HG03064 (cell line): Measurements from ENCODE around the gene RBM8A.

Experiments
- ATAC-seq: cut with Tn5 transposase; IDR thresholded peaks from one replicate; pipeline ENCODE4 v1.9.1; 2021; ENCODE audit warnings: low read depth; ENCODE audit not compliant: unreplicated experiment

The RBM8A gene

DNA sequence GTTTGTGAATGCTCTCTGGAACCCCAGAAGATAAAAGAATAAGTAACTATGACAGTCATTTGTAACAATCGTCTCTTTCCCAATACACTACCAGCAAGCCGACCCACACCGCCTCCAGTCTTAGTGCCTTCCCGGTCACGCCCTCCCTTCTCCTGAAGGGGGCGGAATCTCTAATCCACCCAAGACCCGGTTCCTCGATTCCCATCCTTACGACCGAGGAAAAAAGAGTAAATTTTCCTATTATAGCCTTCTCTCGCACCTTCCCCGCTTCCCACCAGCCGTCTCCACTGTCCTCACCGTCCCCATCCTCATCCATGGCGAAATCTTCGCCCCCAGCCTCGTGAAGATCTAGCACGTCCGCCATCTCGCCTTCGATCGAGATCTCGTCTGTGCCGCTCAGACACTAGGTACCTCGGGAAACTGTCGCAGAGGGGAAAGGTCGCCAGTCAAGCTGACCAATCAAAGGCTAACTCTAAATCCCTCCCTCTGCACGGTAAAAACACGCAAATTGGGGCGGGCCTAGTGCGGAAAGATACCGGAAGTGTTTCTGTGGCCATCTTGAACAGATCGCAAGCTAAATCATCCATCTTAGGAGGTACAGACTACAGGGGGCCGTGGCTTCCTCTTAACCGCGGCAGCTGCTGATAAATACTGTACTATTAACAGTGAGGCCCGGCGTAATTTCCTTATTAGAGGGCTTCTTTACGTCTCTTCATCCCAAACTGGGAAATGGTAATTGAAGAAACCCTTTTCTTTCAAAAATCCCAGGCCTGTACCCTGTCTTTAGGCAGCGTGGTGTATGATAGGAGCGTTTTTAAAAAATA lies at the start of gene RBM8A:
Gene RBM8A (minus strand): TSS at position 422 of the 824 bp plus-strand sequence. CDS start 58 bp downstream, at position 364.
- ATAC-seq, result peak; percentile 89

DNA sequence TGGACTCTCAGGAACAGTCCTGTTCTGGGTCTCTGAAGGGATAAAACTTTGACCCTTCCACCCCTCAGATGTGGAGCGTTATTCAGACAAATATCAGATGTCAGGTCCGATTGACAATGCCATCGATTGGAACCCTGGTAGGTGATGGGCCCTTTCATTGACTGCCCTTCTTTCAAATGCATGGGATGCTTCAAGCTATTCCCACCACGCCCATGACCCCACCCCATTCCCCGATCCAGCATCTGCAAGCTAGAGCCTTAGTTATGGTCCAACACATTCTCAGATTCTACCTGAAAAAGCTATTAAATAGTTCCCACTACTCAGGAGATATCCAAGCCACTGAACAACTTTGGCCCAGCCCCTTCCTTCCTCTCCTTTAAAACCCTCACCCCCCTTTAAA lies 49.7 kb upstream of the RBM8A start:
- ATAC-seq, result no peak

DNA sequence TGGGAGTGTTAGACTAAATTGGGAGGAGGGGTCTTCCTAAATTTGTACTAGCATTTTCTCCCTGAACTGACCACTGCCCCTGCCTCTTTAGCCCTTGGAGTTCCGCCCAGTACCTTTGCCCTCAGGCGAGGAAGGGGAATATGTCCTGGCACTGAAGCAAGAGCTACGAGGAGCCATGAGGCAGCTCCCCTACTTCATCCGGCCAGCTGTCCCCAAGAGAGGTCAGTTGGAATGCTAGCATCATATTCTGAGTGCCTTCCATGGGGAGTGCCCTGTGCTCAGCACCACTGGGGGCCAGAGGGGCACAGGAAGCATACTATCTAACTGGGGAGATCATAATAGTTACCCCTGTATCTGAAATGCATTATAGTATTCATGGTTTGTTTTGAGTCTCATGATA lies 47.9 kb upstream of the RBM8A start:
- no peak for ATAC-seq

DNA sequence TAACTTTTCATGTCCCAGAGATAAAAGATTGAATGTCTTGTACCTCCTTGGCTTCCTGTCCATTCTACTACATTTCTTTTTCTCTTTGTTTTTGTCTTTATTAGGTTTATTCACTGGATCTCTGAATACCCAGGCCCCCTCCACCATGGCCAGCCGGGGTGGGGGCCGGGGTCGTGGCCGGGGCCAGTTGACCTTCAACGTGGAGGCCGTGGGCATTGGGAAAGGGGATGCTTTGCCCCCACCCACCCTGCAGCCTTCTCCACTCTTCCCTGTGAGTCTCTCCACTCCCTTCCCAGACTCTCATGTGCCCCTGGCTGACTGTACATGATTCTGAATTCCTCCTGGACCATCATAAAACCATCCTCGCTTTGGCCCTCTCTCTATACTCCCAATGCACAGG lies 47.4 kb upstream of the RBM8A start:
- no peak for ATAC-seq

DNA sequence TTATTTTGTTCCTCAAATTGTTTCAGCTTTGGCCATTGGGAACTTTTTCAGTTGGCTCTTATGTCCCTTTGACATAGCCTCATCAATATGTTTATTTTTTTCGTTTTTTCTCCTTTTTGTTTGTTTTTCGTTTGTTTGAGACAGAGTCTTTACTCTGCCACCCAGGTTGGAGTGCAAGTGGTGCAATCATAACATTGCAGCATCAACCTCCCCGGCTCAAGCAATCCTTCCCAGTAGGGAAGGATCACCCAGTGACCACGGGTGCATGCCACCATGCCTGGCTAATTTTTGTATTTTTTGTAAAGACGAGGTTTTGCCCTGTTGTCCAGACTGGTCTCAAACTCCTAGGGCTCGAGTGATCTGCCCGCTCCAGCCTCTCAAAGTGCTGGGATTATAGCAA lies 45.3 kb upstream of the RBM8A start:
- no peak for ATAC-seq

DNA sequence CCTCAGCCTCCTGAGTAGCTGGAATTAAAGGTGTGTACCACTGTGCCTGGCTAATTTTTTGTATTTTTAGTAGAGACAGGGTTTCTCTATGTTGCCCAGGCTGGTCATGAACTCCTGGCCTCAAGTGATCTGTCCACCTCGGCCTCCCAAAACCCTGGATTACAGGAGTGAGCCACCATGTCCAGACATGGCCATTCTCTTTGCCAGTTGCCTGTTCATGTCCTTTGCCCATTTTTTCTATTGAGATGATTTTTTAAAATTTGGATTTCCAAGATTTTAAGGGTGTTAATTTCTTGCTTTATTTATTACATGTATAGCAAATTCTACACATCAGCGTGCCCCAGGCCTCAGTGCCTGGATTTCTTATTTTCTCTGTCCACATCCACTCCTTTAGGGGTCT lies 40.0 kb upstream of the RBM8A start:
- ATAC-seq, result no peak

DNA sequence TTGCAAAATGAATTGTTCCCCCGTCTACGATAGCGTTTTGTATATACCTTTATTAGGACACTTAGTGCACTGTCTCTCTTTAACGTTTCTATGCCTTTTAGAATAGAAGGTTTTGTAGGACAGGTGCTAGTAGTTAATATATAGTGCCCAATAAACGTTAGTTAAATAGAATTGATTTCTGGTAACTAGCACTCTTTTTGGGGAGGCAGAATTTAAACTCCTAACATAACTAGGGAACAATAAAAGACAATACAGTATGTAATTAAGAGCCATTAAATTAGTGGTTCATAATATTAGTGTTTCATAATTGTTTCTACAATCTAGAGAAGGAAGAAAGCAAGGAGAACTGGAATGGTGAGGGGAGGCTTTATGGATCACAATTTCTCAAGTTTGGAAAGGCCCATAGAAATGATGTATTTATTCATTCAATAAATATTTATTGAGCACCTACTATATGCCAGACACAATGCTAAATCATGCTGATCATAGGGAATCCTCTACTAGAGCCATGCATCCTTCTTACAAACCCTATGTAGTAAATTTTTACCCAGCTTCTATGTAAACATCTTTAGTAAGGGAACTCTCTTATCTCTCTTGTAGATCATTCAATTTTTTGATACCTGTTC lies 37.9 kb upstream of the RBM8A start:
- ATAC-seq, result no peak

DNA sequence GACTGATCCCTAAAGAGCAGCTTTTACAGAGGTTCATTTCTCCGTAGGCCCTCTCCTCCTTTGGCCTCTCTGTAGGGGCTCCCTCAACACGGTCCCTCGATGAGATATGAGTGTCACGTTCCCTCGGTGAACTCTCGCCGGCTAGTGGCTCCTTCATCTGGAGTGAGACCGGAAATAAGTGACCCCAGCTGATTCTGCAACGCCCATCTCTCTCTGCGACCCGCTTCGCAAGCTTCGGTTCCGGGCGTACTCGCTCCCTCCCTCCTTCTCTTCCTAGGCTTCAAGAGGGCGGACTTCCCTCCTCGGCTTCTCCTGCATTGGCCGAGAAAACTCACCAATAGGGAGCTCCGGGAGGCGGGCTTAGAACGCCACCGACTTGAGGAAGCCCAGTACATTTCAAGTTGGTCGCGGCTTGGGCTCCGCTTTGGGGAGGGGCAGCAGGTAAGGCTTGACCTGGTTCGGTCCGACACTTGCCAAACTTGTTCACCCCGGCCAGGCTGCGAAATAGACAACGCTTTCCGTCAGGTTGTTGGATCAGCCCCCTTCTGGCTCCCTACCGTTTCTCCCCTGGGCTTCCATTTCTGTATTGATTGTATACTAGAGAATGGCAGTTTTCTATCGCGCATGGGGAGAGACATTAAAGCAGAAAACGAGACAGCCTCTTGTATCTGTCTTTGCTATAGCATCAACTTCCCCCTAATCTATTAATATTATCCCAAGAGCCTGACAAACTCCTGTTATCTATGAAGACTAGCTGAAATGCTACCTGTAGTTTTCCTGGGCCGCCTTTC lies 37.2 kb upstream of the RBM8A start, which contains the start of the genes ANKRD34A and POLR3GL:
Gene ANKRD34A (minus strand): TSS at position 248 of the 791 bp plus-strand sequence. CDS start 2,816 bp downstream, outside the sequence.
Gene POLR3GL (plus strand): TSS at position 363 of the 791 bp plus-strand sequence. CDS start 10,176 bp downstream, outside the sequence.
- ATAC-seq, result peak; percentile 89

DNA sequence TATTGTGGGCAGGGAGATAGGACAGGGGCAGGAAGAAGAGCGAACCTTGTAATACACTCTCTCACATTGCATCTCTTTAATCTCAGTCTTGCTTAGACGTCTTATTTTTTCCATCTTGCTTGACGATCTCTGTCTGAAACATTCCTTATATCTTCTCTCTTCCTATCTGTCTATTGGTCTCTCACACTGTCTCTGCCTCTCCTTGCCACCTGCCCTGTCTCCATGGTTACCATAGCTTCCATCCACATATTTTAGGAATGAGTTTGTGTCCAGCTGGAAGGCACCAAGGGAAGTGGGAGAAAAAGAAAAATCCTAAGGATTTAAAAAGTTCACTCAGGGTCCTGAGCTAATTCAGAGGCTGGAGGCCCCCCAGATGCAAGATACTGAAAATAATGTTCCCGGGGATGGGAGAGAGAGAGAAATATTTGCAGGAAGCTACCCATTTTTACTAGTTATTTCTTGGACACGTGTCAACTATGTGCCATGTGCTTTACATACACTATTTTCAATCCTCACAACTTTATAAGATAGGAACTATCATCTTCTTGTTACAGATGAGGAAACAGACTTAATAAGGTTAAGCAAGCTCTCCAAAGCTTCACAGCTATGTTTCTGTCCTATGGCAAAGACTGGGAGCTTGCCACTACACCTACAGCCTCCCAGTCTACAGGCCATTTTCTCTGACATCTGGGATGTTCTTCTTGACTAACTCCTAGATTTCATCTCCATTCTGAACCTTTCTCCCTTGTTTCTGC lies 36.2 kb upstream of the RBM8A start:
- no peak for ATAC-seq

DNA sequence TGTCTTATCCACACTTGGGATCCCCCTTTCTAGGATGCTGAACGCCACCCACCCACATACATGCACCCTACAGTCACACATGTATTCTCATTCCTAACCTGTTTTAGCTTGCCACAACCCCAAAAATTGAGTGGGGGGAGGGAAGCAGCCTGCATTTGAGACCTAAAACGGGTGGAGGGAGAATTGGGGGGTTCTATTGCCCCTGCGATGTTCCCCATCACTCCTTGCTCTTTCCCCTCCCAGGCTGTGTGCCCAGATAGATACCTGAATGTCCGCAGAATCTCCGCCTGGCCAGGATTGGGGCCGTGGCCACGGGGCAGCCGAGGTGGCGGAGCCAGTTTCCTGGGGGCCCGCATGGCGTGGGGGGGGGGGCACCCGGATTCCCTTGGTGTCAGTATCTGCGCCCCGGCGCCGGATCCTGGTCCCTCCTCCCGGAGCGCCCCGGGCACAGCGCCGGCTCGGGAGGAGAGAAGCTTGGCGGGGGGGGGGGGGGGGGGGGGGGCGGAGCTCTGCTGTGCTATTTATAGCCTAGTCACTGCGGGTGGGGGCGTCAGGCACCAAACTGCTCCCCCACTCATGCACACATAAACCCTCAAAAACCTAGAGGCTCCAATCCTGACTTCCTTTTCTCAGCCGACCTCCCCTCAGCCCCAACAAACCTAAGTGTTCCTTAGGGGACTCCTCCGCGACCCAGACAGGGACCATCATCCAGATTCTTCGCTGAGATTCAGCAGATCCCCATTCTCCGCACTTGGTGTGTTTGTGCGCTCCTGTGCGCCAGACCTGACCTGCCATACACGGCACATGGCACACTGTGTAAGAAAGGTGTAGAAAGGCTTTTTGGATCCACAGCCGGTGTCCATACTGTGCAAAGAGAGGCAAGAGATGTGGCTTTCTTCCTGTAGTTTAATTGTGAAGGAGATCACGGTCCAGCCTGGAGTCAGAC lies 35.1 kb upstream of the RBM8A start:
- no peak for ATAC-seq

DNA sequence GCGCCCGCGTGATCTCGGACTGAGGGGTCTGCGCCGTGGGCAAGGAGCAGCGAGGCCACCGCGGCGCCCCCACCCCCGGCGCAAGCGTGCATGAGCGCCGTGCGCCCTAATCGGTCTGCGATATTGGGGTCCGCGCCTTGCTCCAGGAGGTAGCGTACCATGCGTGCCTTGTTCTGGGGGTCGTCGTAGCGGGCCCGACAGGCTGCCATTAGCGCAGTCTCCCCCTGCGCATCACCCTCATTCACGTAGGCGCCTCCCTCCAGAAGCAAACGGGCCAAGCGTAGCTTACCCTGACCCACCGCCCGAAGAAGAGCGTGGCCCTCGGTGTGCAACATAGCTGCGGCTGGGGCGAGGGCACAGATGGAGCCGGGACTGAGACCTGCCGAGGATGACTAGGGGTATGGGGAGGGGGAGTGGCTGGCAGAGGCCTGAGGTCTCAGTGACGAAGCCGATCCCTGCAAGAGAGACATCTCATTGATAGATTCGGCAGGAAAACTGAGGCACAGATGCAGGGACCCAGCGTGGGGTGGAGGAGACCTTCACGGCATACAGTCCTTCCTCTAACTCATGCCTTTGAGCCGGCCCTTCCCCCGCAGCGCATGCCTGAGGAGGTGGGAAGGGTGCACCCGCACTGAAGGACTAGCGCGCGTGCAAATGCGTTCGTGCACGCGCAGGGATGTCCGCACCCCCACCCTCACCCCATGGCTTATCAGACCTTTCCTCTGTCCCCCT lies 34.3 kb upstream of the RBM8A start:
- ATAC-seq, result no peak

DNA sequence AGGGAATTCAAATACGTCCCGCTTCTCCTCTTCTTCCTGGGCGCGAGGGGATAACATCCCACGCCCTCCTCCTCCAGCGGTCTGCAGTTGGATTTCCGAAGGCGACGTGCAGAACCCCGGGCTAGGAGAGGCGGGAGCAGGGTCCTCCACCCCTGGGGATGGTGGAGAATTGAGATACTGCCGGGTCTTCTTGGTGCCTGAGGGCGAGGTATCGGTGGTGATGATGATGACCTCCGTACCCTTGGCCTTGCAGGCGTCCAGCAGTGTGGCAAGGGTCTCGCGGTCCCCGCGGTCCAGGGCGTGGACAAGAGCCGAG lies 33.8 kb upstream of the RBM8A start:
- ATAC-seq, result no peak

DNA sequence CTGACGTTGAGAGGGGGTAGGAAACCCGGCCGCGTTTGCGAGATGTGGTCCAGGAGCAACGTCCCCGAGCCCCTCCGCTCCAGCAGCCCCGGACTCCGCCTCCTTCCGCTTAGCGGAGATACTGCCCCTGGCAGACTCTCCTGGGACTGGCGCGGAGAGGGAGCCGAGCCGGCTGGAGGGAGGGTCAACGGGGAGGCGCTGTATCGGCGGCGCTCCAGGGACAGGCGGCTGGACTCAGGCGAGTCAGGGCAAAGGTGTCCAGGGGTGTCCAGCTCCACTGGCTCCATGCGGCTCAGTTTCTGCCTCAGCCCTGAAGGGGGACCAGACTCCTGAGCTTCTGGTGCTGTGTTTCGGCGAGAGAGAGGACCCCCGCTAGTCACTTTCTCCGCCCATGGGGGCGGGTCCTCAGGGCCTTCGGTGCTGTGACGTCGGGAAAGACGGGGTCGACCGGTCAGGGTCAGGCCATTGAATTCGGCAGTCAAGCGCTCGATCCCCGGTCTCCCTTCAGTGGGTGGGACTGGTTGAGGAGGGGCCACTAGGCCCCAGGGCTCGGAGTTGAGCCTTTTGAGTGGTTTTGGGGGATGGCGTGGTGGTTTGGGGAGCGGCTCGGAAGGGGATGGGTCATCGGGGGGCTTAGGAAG lies 33.3 kb upstream of the RBM8A start:
- no peak for ATAC-seq

DNA sequence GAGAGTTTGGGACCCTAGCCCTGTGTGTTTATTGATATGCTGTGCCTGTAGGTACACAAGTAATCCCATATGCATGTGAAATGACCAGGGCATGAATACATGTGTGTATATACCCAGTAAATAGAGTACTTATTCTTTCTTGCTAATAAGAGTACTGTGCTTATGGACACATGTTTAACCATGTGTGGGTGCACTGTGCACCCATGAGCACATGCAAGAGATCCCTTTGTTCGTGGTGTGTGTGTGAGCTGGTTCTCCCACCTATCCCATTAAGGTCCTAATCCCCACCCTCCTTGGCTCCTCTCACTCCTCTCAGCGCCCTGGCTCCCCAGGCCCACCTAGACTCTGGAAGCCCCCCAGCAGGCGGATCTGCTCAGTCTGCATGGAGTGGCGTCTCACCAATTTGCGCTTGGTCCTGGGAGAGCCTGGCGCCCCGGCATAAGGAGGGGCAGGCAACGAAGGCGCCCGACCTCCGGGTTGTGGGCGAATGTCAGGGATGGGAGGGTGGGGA lies 32.7 kb upstream of the RBM8A start:
- ATAC-seq, result no peak

DNA sequence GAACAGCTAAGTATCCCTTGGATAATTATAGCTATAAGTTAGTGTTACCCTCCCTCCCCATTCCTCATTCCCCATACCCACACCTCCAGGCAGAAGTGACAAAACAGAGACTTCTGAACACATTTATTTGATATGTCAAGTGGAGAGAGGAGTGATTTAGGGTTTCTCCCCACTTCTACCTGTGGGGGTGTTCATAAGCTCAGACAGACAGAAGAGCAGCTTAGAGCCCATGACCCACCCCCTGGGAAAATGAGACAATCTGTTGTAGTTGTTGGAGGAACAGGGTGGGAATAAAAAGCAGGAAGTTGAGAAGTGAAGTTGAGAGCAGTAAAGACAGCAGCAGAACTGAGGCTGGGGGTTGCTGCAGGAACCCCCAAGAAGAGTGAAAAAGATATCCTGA lies 32.0 kb upstream of the RBM8A start:
- ATAC-seq, result no peak

DNA sequence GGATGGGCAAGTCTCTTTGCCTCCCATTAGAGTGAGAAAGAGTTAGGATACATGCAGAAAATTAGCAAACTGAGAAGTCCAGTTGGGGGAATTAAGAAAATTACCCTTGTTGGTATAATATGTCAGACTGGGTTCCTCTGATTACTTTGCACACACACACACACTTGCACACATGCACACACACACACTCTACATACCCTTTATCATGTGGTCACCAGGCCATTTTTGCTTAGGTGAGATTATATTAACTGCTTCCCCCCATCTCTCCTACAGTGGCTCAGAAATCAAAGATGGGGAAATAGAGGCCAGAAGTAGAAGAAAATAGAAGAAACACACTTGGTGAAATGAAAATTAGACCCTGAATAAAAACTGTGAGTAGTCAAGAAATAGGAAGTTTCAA lies 31.4 kb upstream of the RBM8A start:
- ATAC-seq, result no peak

DNA sequence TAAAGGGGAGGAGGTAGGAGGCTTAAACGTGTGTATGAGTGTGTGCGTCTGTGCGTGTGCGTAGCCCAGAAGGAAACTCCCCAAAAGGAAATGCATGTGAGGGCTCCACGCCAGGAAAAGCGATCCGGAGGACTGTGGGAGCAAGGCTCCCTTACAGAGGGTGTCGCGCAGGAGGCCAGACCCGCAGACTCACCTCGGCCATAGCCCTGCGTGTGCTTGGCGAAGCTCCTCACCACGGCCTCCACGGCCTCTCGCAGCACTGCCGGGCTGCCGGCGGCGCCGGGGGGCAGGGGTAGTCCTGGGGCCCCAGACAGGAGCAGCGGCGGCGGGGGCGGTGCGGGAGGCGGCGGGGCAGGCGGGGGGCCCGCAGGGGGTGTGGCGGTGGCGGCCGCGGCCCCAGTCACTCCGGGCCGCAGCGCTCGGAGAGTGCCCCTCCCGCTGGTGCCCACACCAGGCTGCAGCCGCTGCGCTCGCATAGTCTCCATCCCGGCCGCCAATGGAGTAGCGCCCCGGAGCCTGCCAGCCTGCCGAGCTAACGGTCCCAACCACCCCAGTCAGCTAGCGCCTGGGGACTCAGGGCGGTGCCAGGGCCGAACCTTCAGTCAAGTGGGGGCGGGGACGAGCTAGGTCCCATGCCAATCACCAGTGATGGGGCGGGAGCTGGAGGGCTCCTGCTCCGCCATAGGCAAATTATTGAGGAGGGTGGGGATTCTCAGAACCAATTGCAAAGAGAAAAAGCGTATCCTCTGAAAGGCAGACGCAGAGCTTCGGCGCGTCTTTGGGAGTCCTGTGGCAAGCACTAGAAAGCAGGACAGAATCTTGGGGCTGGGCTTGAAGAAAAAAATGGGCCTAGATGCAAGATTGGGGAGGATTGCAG lies 30.4 kb upstream of the RBM8A start, which contains the start of gene LIX1L:
Gene LIX1L (minus strand): TSS at position 575 of the 877 bp plus-strand sequence. CDS start 90 bp downstream, at position 485.
- peak; percentile 80 for ATAC-seq
